Endodermal cell (in vitro differentiated cells): ENCODE measurements around the gene NDUFS3. TPM values are rescaled to one million over a fixed set of nuclear protein-coding genes. Genes with fewer than 3 reads are reported as not detected.
A peak's percentile ranks its signal among the peaks of the same experiment; 100 is the strongest.
"Not testable (repeated sequence)": the region's sequence is repeated elsewhere in the genome, so short reads cannot be mapped to it uniquely, and the experiment has no call there.

ENCODE experiments used
- DNase-seq: peaks from one replicate; pipeline ENCODE4 v3.0.0-alpha.2; 2017
- H3K27ac ChIP-seq: 2 replicates; pipeline ENCODE4 v1.5.1; 2013; ENCODE audit warnings: mild to moderate bottlenecking, low read depth, low read length, moderate library complexity
- H3K27me3 ChIP-seq: 2 replicates; pipeline ENCODE4 v1.6.1; 2013; ENCODE audit warnings: mild to moderate bottlenecking, low read length, moderate library complexity; ENCODE audit not compliant: insufficient read depth, control insufficient read depth, poor library complexity, severe bottlenecking
- H3K36me3 ChIP-seq: 2 replicates; pipeline ENCODE4 v1.7.0; 2013; ENCODE audit warnings: mild to moderate bottlenecking, low read length, moderate library complexity; ENCODE audit not compliant: control insufficient read depth, insufficient read depth
- H3K4me1 ChIP-seq: one replicate; pipeline ENCODE4 v1.7.0; 2013; ENCODE audit warnings: low read length; ENCODE audit not compliant: control insufficient read depth, insufficient read depth
- H3K4me3 ChIP-seq: 2 replicates; pipeline ENCODE4 v1.5.1; 2013; ENCODE audit warnings: mild to moderate bottlenecking, low read length, moderate library complexity
- H3K9ac ChIP-seq: 2 replicates; pipeline ENCODE4 v1.6.1; 2013; ENCODE audit warnings: mild to moderate bottlenecking, low read length, moderate library complexity; ENCODE audit not compliant: poor library complexity, severe bottlenecking; ENCODE audit errors: extremely low read depth
- H3K9me3 ChIP-seq: 2 replicates; pipeline ENCODE4 v1.6.1; 2013; ENCODE audit warnings: mild to moderate bottlenecking, low read length, moderate library complexity; ENCODE audit not compliant: control insufficient read depth
- H3K27ac Mint-ChIP-seq: 2 replicates; pipeline ENCODE4 v1.8.0; 2020; ENCODE audit warnings: mixed read lengths
- H3K27me3 Mint-ChIP-seq: 2 replicates; pipeline ENCODE4 v1.8.0; 2021; ENCODE audit warnings: mild to moderate bottlenecking, mixed read lengths; ENCODE audit not compliant: insufficient read depth
- H3K36me3 Mint-ChIP-seq: 2 replicates; pipeline ENCODE4 v1.8.0; 2020; ENCODE audit warnings: low read depth, mixed read lengths
- H3K4me1 Mint-ChIP-seq: 2 replicates; pipeline ENCODE4 v1.8.0; 2020; ENCODE audit warnings: mixed read lengths
- H3K4me3 Mint-ChIP-seq: 2 replicates; pipeline ENCODE4 v1.8.0; 2020; ENCODE audit warnings: mild to moderate bottlenecking, moderate library complexity, mixed read lengths
- H3K9me3 Mint-ChIP-seq: 2 replicates; pipeline ENCODE4 v1.8.0; 2020; ENCODE audit warnings: mild to moderate bottlenecking, mixed read lengths
- CTCF ChIP-seq: fragments of 200-600 bp; sonication (generic); conservative IDR thresholded peaks from 2 replicates; pipeline ENCODE4 v1.5.0; 2021; ENCODE audit warnings: antibody characterized with exemption, mild to moderate bottlenecking
- WGBS, 2 experiments: methylation state at CpG; one replicate each; pipeline versions ENCODE4 v1.1.5 to v1.1.7; 2013; ENCODE audit warnings: missing lambda C conversion rate in 2 of 2, mixed read lengths in 1 of 2; ENCODE audit not compliant: insufficient coverage in 1 of 2, insufficient read length in 1 of 2; 5-methylcytosine and 5-hydroxymethylcytosine counted together
- total RNA-seq, 2 donors: library from RNA; stranded (reverse); fragmentation: NEBNext Ultra II Directional in 1 of 2; extraction: Animal tissue kit (Norgen Biotek cat#: 25700) in 1 of 2; gene quantifications; 2 replicates in 1 of 2; 3 replicates in 1 of 2; pipeline ENCODE4 v1.2.1, GENCODE V29; 2021

Gene NDUFS3
- total RNA-seq, 2 donors from 2014 or later, result 104 to 106 TPM

DNA sequence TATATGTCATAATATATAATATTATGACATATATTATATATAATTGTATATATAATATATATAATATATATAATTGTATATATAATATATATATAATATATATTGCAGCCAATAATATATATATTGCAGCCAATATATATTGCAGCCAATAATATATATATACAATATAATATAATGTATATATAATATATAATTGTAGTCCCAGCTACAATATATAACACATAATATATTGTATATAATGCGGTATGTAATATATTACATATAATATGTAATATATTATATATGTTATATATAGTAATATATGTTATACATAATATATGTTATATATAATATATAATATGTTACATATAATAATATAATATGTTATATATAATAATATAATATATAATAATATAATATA is 20.2 kb upstream of the NDUFS3 start:
- Histone ChIP-seq H3K9me3 (no peaks in the 10 kb centered on the region), H3K4me3 (no peak overlapping the region), H3K9ac (no peak overlapping the region), H3K27ac (no peak overlapping the region), H3K4me1 (no peaks in the 10 kb centered on the region), H3K27me3 (no peaks in the 10 kb centered on the region), H3K36me3 (no peaks in the 10 kb centered on the region)
- Mint-ChIP-seq H3K4me3 (no peak overlapping the region), H3K9me3 (no peaks in the 10 kb centered on the region), H3K4me1 (no peaks in the 10 kb centered on the region), H3K27me3 (no peaks in the 10 kb centered on the region), H3K36me3 (peaks cover 2% of the 10 kb centered on the region), H3K27ac (no peak overlapping the region)
- no peak for TF ChIP-seq CTCF
- no peak for DNase-seq
- no CpG with 5 or more reads among the region's 1 CpG for WGBS, 2 experiments

DNA sequence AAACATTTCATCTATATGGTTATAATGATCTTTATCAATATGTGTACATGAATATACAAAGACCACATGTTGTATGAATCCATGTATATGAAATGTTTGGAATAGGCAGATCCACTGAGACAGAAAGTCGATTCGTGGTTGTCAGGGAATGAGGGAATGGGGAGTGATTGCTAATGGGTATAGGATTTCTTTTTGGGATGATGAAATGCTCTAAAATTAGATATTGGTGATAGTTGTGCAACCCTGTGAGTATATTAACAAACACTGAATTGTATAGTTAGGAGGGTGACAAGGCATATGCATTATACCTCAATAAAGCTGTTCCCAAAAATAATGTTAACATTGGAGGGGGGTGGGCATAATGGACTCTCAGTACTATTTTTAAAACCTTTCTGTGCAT is 18.4 kb upstream of the NDUFS3 start:
- DNase-seq, result no peak
- Mint-ChIP-seq H3K27me3 (no peaks in the 10 kb centered on the region), H3K4me3 (no peak overlapping the region), H3K9me3 (no peaks in the 10 kb centered on the region), H3K36me3 (peaks cover 2% of the 10 kb centered on the region), H3K4me1 (peaks cover 2% of the 10 kb centered on the region), H3K27ac (no peak overlapping the region)
- H3K36me3 ChIP-seq, result no peaks in the 10 kb centered on the region
- H3K27me3 ChIP-seq, result no peaks in the 10 kb centered on the region
- TF ChIP-seq CTCF, result no peak
- no peaks in the 10 kb centered on the region for H3K9me3 ChIP-seq
- no peak overlapping the region for H3K4me3 ChIP-seq
- H3K27ac ChIP-seq, result no peak overlapping the region
- H3K4me1 ChIP-seq, result no peaks in the 10 kb centered on the region
- WGBS, 2 experiments, result 90 to 95% methylated on average over 2 of the region's 2 CpGs
- no peak overlapping the region for H3K9ac ChIP-seq

DNA sequence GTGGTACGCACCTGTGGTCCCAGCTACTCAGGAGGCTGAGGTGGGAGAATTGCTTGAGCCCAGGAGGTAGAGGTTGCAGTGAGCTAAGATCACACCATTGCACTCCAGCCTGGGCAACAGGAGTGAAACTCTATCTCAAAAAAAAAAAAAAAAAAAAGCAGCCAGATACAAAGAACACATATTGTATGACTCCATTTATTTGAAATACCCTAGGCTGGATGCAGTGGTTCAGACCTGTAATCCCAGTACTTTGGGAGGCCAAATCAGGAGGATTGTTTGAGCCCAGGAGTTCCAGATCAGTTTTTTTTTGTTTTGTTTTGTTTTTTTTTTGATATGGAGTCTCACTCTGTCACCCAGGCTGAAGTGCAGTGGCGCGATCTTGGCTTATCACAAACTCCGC is 16.5 kb upstream of the NDUFS3 start:
- not testable (repeated sequence) for DNase-seq, H3K4me3 Mint-ChIP-seq, H3K36me3 Mint-ChIP-seq, H3K27me3 ChIP-seq, H3K9ac ChIP-seq, H3K4me1 Mint-ChIP-seq, H3K27ac ChIP-seq, H3K9me3 Mint-ChIP-seq, H3K27me3 Mint-ChIP-seq, H3K4me3 ChIP-seq, H3K9me3 ChIP-seq, H3K36me3 ChIP-seq, H3K27ac Mint-ChIP-seq, H3K4me1 ChIP-seq
- 93 to 100% methylated on average over 4 of the region's 4 CpGs for WGBS, 2 experiments

DNA sequence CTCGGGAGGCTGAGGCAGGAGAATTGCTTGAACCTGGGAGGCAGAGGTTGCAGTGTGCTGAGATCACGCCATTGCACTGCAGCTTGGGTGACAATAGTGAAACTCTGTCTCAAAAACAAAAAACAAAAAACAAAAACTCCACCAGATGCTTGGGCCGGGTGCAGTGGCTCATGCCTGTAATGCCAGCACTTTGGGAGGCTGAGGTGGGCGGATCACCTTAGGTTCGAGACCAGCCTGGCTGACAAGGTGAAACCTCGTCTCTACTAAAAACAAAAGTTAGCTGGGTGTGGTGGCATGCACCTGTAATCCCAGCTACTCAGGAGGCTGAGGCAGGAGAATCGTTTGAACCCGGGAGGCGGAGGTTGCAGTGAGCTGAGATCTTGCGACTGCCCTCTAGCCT is 14.5 kb upstream of the NDUFS3 start:
- H3K27ac ChIP-seq, H3K4me3 ChIP-seq, H3K27ac Mint-ChIP-seq, H3K9me3 Mint-ChIP-seq, H3K9ac ChIP-seq, H3K4me1 ChIP-seq, H3K27me3 Mint-ChIP-seq, H3K4me1 Mint-ChIP-seq, H3K9me3 ChIP-seq, H3K27me3 ChIP-seq, DNase-seq: not testable (repeated sequence)
- peak overlapping the region; percentile 80 for H3K4me3 Mint-ChIP-seq
- H3K36me3 ChIP-seq, result peaks cover 11% of the 10 kb centered on the region
- peaks cover 15% of the 10 kb centered on the region for H3K36me3 Mint-ChIP-seq
- WGBS, 2 experiments, result 93 to 95% methylated on average over 5 to 10 of the region's 10 CpGs
